GM19452 (cell line): ENCODE measurements around the gene AKT3.

ENCODE experiments used
- ATAC-seq: cut with Tn5 transposase; IDR thresholded peaks from one replicate; pipeline ENCODE4 v1.9.1; 2021; ENCODE audit not compliant: unreplicated experiment

AKT3 gene

DNA sequence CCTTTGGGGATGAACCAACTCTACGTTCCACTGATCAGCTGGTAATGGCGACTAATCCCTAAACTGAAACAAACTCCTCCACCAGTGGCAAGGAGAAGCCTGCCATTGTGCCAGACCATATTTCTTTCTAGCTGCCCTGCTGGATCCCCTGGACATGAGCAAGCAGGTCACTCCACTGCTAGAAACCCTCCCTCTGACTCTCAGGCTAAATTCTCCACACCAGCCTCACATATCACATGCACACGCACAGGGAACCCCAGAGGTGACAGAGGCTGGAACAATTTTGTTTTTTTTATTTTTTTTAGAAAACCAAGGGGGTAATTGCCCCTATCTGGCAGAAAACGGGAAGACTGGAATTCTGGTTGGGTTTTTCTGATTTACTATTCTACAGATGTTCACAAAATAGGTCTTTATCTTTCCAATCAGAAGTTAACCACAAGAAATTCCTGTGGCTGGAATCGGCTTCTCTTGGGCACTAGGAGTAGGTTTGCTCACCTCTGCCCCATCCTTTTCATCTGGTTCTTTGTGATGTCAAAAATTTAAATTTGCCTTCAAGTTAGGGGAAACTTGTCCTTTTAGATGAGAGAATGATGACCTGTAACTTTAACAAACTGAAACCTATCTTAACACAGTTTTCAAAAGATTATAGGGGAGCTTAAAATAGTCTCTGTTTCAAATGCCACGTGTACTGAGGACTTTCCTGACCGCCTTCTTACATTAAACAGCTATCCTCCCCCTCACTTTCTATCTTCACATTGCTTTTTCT is 336.1 kb downstream of the AKT3 start:
- no peak for ATAC-seq

DNA sequence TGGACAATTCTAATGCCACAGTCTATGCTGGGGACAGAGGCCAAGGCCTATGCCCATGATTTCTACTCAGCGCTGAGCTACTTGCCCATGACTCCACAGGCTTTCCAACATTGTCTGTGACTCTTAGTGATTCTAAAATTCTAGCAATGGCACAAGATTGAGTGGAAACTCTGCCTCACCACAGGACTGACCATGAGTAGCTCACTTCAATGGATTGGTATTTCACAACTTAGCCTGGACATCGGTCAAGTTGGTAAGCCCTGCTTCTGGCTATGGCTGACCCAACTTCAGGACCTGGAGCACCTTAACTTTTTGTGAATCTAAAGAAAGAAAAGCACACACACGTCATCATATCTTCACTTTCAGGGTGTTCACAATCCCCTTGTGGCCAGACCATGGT is 339.1 kb downstream of the AKT3 start:
- ATAC-seq = no peak

- no peak for ATAC-seq
Observed at GRCh38 chr1:243508943-243509342, 341.1 kb downstream of the AKT3 start.

DNA sequence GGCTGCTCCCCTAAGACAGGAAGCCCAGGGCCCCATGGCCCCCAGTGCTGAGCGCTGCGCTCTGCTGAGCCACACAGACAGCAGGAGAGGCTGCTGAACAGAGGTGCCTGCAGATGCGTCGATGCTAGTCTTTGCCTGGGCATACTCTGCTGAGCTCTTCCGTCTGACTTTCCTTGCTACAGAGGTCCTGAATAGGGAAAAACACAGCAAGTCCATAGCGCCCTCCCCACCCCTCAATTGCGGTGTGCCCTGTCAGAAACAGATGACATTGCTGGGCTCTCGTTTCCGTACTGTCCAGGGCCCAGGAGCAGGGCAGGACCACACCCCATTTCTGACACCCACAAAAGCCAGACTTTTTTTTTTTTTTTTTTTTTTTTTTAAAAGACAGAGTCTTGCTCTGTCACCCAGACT is 341.7 kb downstream of the AKT3 start:
- ATAC-seq = peak; percentile 65

GRCh38 chr1:243507672-243508302 is 342.3 kb downstream of the AKT3 start:
- no peak for ATAC-seq

- no peak for ATAC-seq
Observed at GRCh38 chr1:243507001-243507671, 342.9 kb downstream of the AKT3 start.

- peak; percentile 64 for ATAC-seq
Observed at GRCh38 chr1:243505986-243506689, 343.9 kb downstream of the AKT3 start.

GRCh38 chr1:243503155-243503554 is 346.9 kb downstream of the AKT3 start:
- no peak for ATAC-seq

DNA sequence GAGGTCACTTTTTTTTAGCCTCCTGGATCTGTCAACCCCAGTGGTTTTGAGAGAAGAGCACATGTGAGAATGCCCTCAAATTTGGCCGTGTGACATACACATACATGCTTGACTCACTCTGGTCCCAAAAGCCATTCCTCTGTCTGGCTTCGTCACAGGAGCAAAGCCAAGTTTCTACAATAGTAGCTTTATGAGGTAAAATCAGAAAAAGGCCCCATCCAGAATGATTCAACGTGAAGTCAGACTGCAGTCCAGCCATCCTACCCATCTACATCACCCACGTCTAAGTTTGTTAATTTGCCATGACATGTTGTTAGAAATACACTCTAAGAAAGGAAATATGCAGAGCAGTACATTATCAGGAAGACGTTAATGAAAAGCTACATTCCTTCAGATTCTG is 349.0 kb downstream of the AKT3 start:
- no peak for ATAC-seq

DNA sequence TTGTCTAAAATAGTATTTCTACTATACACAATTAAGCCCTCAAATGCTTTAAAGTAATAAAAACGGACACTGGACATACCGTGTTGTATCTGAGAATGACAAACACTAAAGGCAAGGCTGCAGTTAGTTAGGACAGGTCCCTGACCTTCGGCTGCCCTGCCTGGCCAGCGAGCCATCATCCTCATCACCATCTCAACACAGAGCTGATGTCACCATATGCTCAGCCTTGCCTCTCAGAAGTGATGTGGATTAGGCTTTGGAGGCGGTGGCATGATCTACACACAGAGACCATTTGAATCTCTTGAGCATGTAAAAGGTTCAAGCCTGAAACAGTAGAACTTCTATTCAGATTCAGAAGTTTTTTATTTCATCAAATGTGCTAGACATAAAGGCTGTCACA is 349.5 kb downstream of the AKT3 start:
- ATAC-seq = no peak

DNA sequence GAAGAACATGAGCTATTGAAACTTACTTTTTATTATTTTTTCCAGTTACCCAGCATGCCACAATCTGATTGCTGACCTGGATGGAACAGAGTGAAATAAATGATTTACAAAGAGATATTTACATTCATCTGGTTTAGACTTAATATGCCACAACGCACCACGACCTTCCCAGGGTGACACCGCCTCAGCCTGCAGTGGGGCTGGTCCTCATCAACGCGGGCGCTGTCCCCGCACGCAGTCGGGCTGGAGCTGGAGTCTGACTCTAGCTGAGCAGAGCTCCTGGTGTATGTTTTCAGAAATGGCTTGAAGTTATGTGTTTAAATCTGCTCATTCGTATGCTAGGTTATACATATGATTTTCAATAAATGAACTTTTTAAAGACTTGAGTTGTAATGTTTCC is 350.3 kb downstream of the AKT3 start:
- ATAC-seq = no peak

- ATAC-seq = no peak
Observed at GRCh38 chr1:243499248-243499647, 350.8 kb downstream of the AKT3 start.

GRCh38 chr1:243497939-243498681 is 351.9 kb downstream of the AKT3 start:
- no peak for ATAC-seq

GRCh38 chr1:243496806-243497205 is 353.2 kb downstream of the AKT3 start:
- no peak for ATAC-seq

DNA sequence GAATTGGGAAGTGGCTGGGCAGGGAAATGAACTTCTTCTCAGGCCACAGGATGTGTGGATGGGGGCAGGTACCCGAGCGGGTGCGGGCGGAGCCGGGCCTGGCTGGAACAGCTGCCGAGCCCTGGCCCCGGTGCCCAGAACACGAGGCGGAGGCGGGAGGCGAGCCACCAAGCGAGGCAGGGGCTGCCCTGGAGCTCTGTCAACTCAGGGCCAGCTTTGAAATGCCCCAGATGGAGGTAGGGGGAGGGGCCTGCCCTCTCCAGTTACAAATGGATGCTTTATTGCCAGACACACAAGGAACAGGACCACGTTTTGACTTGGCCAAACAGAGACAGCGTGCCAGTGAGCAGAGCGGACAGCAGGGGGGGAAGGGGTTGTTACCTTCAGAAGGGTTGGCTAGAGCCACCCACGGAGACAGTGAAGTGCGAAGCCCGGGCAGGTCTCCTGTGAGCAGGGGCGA is 353.8 kb downstream of the AKT3 start:
- no peak for ATAC-seq

DNA sequence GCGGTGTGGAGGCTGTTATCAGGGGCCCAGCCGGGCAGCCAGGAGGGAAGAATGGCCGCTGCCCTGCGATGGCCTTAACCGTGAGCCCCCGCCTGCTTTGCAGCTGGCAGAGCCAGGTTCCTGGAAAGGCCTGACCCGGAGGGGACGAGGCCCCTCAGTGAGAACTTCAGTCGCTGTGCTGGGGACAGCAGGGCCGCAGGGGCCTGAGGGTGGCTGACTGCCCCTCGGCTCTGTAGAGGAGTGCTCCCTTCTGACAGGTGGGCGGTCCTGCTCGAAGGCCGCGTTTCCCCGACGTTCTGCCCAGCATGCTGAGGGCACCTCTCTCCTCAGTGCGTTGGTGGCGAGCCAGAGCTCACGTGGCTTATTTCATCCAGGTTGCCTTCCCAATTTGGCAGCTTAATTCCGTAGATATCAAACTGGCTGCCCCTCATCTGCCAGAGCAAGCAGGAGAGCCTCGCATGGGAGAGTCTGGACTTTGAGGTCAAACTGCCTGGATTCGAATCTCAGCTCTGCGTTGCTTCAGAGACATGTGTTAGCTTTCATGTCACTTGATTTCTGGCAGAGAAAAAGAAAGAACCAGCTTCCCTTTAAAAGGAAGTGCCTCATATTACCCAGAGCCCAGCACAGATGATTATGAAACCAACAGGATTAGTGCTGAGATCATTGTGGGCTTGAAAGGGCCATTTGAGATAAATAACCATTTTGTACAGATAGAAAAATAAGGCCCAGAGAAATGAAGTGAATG is 354.4 kb downstream of the AKT3 start:
- ATAC-seq = no peak

DNA sequence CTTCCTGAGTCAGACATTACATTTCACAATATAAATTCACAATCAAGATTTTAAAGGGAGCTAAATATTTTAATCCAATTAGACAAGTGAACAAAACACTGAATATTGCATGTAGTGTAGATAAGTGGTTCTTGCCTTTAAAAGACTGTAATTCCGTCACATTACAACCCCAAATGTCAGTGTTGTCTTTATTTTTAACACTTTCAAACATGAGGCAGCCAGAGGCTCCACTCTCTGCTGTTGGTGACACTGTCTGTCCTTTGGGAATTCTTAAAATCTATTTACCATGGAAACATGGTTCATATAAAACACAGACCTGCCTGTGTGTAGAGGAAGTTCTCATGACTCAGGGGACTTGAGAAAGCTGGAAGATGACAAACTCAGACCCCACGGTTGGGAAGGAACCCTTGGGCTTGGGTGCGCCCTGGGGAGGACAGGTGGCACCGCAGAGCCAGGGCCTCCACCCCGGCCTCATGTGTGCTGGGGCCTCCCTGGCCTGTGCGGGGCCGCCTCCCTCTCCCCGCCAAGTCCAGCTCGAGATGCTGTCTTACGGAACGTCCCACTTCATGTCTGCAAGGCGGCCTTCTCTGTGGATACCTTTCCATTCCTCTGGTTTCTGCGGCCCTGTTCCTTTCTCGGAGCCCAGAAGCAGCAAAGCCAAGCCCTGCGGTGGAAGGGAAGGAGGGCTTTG is 355.2 kb downstream of the AKT3 start:
- ATAC-seq = no peak

DNA sequence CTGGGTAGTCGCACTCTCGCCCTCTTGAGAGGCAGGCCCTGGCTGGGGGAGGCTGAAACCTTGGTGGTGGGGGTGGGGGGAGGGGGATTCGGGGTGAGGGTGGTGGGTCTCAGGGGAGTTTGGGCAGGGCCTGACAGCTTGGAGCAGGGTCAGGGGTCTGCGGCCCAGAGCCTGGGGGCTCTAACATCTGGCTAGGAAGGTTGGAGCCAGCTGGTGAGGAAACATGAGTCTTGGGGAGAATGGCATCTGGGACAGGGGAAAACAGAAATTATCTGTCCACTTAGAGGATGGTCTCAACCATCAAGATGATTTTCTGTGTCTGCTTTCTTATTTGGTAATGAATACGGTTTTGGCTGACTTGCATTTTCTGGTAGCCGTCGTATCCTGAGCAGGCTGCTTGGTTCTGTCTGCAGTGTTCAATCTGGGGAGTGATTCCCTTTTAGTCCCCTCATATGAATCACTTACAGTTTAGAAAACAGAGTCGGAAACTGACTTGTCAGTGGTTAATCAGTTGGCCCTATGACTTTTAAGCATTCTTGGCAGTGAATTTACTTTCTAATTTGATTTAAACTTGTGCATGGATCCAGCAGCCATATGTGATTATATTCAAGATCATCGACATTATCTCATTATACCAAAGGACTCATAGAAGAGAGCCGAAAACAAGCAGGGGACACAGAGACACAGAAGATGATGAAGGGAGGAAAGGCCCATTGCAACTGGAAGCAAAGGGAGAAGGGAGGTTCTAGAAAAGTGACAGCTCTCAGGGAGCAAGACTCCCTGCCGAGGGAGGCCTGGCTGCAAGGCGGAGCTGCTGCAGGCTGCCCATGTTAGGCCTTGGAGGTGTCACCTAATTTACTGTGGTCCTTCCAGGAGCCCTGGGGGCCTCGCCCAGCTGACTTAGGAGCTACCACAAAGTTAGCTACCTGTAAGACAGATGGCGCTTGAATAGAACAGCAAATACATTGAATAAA is 356.6 kb downstream of the AKT3 start:
- no peak for ATAC-seq
